Activated CD4-positive, CD25-positive, alpha-beta regulatory T cell (primary cell): ENCODE data around the gene CYSRT1.

Source experiments
- DNase-seq, 4 experiments: peaks; one replicate each; lab custom pipeline; 2025; lab: John Stamatoyannopoulos, UW

CYSRT1 gene

DNA sequence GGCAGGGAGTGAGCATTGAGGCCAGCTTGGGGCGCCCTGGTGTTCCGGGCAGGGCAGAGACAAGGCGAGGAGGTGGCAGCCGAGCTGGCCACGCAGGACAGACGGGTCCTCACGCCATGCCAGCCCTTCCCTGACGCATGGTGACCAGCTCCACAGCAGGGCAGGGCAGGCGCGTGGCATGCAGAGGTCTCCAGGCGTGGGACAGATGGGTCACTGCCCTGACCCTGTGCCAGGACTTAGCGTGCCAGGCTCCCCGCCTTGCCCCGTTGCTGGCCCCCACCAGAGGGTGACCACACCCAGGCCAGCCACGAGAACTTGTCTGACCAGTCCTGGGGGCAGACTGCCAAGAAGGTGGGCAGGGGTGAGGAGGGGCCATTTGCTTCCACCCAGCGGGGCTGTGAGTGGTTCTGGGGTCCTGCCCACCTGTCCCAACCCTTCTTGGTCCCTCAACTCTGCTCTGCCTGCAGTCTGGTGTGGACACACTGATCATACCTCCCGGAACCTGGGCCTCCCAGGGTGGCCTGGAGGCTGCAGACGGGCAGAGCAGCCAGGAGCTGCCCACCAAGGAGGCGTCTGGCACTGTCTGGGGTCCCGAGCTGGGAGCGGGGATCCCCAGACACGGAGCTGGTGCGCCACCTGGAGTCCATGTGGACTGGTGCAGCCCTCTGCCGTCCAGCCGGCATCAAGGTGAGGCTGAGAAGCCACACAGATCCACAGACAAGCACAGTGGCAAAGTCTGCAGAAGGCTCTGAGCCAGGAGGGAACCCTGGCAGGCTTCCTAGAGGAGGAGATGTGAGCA is 2.3 kb downstream of the CYSRT1 start, which contains the start of gene RNF224:
TSS of gene RNF224 (plus strand) at position 449 of the 799 bp plus-strand sequence. CDS start 834 bp downstream, outside the sequence.
- peak; percentile 60 to 67 (median 64) for DNase-seq

DNA sequence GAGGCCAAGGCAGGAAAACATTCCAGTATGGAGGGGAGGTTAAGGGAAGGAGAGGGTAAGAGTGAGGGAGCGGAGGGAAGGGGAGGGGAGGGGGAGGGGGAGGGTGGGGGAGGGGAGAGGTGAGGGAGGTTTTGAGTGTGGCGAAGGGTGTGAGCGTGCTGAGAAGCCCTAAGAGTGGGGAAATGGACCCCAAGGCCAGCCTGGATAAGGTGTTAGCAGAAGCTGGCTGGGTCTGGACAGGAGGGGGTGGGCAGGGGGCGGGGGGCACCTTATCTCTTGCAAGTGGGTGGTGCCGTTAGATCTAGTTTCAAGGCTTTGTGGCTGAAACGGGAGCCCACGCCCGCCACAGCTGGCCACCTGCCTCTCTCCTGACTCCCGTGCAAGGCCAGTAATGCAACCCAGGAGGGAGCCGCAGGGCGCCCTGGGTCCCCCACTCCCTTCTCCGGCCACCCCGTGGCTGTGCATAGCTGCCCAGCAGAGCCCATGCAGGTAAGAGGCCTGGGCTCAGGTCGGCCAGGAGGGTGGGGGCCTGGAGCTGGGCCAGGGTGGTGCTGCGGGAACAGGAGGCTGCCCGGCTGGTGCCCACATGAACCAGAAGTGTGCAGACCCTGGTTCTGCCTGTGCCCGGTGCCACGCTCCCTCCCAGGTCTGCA is 3.0 kb downstream of the CYSRT1 start:
- DNase-seq = no peak

DNA sequence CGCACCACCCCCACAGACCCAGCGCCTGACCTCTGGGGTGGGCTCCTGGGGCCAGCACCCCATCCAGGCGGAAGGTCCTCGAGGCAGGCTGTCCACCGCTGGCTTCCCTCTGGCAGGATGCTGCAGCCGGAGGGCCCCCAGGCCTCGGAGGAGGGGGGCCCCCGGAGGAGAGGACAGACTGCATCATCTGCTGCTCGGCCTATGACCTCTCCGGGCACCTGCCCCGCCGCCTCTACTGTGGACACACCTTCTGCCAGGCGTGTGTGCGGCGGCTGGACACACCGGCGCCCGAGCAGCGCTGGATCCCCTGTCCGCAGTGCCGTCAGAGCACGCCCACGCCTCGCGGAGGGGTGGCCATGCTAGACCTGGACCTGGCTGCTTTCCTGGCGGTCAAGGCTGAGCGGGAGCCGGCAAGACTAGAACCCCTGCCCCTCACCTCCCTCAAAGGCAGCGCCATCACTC is 3.6 kb downstream of the CYSRT1 start:
- no peak for DNase-seq

DNA sequence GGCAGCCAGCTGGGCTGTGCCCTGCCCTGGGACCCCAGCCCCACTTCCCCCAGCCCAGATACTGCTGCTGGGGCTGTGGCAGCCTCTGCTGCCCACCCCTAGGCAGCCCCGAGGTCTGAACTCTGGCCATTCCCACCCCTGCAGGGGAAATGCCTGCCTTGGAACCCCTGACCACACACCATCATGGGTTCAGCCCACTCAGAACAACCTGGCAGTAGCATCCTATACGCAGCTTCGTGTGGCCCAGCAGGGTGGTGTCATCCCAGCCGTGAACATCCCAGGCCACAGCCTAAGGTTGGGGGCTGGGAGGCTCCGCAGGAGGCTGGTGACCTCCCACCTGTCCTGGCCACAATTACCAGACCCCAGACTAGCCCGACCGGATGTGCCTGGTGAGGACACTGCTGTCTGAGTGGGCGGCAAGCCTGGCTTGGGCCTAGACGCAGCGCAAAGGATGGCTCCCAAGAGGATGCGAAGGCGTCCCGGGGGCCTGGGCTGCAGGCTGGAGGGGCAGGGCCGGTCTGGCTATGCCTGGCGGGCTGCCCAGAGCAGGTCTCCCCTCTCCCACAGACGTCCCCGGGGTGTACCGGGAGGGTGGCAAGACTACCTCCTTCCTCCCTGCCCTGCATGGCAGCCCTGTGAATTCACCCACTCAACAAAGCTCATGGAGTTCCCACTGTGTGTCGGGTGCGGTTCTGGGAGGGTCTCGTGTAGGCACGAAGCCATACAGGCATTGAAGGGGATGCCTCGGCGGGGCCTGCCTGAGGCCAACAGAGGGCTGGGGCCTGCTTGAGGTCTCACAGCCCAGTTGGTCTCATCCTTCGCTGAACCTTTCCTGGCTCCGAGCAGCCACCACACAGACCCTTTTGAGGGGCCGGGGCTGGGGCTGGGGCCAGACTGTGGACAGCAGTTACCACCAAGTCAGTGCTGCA is 4.3 kb downstream of the CYSRT1 start:
- DNase-seq = no peak

DNA sequence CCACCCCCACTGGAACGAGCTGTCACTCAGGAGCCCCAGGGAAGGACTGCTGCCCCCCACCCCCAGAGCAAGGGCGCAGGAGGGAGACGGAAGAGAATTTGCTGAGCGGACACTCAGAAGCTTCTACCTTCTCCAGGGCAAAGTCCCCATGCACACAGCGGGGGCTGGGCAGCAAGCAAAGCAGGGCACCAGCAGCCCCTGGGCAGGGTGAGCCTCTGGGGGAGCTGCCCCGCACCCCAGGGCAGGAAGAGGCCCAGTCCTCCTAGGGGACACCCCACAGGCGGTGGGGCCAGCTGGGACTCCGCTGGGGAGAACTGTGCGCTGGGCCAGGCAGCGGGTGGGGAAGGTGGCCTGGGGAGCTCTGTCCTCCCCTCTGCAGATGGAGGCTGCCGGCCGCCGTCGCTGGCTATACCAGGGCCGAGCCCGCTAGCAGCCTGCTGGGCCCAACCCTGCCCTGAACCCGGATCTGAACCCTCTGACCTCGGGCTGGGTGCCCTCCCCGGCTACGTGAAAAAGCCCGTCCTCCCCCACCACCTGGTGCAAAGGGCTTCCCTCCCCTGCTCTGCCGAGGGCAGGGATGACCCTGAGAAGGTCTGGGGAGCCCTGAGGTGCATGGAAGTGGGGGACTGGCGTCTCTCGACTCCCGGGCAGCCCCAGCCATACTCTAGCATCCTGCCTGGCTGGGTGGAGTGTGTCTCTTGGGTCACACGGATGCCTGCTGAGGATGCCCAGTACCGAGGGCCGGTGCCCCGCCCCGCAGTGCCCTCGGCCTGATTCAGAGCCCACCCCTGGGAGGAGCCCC is 5.1 kb downstream of the CYSRT1 start:
- DNase-seq = no peak

DNA sequence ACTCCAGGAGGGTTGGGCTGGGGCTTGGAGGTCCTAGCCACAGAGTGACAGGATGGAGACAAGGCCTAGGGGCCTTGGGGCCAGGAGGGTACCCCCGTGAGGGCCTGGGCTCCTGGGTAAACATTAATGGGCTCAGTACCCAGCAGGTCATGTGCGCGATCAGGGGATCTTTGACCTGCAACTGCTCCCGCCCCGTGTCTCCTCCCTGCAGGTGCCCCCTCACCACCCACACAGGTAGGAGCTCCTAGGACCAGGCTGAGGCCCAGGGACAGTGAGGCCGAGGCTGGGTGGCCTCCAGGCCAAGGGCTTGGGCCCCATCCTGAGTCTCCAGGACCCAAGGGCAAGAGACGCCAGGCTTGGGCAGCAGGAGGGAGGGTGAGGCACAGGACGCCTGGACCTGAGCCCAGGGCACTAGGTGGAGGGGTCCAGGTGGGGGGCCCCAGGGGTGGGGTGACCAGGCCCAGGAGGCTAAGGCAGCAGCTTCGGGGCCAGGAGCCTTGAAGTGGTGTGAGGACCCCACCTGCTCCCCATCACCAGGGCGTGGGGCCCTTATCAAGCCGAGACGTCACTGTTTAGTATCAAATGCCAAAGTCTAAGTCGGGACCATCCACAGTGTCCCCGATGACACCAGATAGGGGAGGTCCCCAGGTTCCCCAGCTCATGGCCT is 5.9 kb downstream of the CYSRT1 start, which contains the start of gene SLC34A3:
TSS of gene SLC34A3 (plus strand) at position 197 of the 667 bp plus-strand sequence. CDS start 802 bp downstream, outside the sequence.
- no peak for DNase-seq

DNA sequence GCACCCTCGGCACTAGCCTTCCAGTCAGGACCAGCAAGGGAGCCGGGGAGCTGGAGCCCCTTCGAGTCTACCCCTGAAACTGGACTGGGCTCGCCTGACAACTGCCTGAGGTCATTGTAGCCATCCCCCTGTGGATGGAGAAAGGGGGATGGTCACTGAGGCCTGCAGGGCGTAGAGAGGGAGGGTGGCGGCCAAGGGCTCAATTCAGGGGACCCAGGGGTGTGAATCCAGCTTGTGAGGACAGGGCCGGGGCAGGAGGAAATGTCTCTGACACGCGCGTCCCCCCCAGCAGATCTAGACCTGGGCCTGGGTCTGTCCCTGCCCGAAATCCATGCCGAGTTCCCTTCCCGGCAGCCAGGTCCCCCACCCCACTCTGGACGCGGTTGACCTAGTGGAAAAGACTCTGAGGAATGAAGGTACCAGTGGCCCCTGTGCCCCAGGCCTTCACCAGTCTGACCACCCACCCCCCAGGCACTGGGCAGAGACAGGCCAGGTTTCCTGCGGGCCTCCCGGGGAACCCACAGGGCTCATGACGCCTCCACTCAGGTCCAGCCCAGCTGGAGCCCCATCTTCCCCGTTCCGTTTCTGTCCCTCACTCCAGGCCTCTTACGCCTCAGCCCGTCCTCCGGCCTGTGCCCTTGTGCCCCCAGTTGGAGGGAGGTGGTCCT is 6.5 kb downstream of the CYSRT1 start:
- DNase-seq = no peak

DNA sequence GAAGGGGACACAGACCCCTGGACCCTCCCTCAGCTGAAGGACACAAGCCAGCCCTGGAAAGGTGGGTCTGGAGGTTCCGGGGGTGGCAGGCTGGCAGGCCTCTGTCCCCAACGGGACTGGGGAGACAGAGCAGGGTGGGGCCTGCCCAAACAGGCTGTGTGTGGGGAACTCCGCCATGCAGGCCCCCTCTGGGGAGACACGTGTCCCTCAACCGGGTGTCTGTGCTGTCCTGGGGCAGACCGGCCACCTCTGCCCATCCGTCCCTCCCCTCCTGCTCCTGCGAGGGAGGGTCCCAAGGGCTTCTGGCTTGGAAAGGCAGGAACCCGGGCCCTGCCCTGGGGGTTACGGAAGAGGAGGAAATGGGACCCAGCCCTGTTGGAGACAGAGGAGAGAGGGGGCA is 7.1 kb downstream of the CYSRT1 start:
- no peak for DNase-seq

DNA sequence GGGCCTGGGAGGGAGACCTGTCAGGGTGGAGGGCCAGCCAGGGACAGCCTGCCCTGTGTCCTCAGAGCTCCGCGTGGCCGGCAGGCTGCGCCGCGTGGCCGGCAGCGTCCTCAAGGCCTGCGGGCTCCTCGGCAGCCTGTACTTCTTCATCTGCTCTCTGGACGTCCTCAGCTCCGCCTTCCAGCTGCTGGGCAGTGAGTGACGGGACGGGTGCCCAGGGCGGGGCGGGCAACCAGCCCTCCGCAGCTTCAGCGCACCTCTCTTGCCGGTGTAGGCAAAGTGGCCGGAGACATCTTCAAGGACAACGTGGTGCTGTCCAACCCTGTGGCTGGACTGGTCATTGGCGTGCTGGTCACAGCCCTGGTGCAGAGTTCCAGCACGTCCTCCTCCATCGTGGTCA is 7.5 kb downstream of the CYSRT1 start:
- DNase-seq = no peak

DNA sequence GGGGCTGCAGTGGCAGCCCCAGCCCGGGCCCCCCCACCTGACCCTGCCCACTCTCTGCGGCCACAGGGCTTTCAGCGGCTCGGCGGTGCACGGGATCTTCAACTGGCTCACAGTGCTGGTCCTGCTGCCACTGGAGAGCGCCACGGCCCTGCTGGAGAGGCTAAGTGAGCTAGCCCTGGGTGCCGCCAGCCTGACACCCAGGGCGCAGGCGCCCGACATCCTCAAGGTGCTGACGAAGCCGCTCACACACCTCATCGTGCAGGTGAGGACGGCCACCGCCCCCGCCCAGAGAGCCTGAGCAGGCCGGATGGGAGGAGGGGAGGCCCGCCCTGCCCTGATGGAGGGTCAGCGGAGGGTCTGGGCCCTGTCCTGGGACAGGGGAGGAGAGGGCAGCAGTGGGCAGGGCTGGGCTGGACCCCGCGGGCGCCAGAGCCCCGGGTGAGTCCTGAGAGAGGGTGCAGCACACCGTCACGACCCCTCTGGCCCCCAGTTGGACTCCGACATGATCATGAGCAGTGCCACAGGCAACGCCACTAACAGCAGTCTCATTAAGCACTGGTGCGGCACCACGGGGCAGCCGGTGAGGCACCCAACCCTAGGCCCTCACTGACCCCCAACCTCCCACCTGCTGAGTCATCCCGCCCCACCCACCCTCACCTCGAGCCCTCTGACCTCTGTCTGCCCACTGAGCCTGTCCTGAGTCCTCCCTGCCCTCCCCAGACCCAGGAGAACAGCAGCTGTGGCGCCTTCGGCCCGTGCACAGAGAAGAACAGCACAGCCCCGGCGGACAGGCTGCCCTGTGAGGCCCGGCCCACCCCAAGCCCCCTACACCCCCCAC is 8.4 kb downstream of the CYSRT1 start:
- DNase-seq = no peak

DNA sequence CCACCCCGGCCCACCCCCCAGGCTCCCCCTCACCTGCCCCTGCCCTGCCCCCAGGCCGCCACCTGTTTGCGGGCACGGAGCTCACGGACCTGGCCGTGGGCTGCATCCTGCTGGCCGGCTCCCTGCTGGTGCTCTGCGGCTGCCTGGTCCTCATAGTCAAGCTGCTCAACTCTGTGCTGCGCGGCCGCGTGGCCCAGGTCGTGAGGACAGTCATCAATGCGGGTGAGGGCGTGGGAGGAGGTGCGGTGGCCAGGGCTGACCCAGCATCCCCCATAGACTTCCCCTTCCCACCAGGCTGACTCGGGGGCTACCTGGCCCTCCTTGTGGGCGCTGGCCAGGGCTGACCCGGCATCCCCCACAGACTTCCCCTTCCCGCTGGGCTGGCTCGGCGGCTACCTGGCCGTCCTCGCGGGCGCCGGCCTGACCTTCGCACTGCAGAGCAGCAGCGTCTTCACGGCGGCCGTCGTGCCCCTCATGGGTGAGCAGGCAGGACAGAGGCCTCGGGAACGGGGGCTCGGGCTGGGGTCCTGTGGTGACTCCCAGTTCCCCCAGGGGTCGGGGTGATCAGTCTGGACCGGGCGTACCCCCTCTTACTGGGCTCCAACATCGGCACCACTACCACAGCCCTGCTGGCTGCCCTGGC is 9.2 kb downstream of the CYSRT1 start:
- DNase-seq = no peak

DNA sequence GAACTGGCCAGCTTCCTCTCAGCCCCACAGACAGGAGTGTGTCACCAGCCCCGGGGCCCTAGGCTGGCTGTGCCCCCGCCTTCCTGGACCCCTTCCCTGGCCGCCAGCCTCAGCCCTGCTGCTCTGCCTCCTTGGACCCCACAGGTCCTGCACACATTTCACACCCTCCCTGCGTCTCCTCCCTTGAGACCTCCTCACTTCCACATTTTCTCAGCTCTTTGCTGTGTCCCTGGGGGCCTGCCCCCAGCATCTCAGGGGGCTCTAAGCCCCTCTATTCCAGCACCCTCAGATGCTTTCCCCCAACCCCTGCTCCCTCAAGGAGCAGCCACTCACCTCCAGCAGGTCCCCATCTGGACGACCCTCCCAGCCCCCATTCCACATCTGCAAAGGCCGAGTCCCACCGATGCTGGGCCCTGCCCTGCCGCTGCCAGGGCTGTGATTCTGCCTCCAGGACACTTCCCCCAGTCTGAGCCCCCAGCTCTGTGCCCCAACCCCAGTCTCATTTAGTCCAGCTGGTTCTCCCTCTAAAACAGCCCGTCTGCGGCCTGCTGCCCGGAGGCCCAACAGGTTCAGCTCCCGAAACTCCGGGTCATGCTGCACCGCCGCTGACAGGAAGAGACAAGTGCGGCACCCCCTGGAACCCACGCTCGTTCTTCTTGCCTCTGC is 9.9 kb downstream of the CYSRT1 start:
- no peak for DNase-seq

DNA sequence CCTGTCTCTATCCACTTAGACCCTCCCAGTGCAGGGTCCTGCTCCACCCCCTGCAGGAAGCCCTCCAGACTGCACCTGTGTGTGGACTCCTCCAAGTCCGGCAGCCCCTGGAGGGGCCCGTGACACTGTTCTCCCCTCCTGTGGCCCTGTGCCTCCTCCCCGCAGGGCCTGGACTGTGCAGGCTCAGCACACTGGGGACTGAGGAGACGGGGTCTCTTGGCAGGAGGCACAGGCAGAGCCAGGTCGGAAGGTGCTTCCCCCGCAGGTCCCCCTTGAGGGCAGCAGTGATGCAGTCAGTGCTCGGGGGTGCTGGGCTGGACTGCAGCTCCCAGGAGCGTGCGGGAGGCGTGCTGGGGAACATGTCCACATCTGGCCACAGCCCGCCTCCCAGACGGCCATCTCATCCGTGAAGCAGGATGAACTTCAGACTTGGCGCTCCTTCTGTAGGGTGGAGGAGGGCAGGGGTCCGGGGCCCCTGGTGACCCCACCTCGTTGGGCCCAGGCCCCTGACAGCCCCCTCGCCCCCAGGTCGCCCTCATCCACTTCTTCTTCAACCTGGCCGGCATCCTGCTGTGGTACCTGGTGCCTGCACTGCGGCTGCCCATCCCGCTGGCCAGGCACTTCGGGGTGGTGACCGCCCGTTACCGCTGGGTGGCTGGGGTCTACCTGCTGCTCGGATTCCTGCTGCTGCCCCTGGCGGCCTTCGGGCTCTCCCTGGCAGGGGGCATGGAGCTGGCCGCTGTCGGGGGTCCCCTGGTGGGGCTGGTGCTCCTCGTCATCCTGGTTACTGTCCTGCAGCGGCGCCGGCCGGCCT is 10.7 kb downstream of the CYSRT1 start:
- no peak for DNase-seq

DNA sequence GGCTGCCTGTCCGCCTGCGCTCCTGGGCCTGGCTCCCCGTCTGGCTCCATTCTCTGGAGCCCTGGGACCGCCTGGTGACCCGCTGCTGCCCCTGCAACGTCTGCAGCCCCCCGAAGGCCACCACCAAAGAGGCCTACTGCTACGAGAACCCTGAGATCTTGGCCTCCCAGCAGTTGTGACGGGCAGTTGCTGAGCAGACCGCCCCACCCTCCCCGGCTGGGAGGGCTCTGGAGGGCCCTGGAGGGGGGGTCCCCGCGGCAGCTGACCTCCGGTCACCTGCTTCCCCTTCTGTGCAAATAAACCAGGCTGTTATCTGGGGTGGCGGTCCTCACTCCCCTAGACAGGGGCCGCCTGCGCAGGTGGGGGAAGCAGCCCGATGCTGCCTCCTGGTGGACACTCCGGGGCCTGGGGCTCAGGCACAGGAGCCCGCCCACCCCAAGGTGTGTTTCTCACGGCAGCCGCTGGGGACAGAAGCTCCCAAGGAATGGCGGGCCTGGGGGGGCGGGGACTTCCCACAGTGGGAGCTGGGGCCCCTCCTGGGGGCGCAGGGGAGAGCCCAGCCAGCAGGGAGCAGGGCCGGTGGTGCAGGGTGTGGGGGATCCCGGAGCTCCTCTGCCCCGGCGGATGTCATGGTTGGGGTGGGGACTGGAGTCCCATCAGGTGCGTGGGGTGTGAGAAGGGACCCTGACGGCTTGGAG is 11.4 kb downstream of the CYSRT1 start:
- peak; percentile 83 to 88 (median 86) for DNase-seq

DNA sequence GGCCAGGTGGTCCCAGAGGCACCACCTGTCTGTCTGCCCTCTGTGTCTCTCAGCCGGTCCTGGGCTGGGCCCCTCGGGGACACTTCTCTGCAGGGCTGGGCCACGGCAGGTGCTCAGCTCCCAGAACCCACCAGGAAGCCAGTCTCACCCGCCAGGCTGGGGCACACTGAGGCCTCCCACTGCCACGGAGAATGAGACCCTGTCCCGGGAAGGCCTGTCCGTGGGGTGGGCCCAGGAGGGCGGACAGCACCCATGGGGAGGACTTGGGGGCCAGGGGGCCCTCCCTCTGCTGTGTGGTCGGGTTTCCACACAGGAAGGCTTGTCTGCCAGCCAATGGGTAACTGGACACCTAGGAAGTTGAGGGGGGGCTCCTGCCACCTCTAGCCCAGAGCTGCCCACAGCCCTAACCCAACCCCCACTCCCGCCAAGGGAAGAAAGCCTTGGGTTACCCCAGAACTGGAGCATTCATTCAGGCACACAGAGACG is 12.0 kb downstream of the CYSRT1 start:
- DNase-seq = no peak
